GM12873 (cell line): ENCODE results near the gene WBP1L.

Experiments
- CTCF ChIP-seq: IDR thresholded peaks from 2 replicates; pipeline ENCODE4 v1.5.1; 2012; ENCODE audit warnings: low read depth, mild to moderate bottlenecking, moderate library complexity, low read length, control low read depth; ENCODE audit not compliant: insufficient read depth; ENCODE audit errors: missing control alignments

Gene WBP1L

DNA sequence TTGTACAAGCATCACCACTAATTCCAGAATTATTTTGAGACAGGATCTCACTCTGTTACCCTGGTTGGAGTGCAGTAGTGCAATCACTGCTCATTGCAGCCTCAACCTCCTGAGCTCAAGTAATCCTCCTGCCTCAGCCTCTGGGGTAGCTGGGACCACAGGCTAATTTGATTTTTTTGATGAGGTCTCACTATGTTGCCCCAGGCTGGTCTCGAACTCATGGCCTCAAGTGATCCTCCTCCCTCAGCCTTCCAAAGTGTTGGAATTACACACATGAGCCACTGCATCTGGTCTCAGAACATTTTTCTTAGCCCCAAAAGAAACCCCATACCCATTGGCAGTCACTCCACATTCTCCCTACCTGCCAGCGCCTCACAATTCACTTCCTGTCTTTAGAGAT lies 3.5 kb upstream of the WBP1L start:
- no peak for TF ChIP-seq CTCF

DNA sequence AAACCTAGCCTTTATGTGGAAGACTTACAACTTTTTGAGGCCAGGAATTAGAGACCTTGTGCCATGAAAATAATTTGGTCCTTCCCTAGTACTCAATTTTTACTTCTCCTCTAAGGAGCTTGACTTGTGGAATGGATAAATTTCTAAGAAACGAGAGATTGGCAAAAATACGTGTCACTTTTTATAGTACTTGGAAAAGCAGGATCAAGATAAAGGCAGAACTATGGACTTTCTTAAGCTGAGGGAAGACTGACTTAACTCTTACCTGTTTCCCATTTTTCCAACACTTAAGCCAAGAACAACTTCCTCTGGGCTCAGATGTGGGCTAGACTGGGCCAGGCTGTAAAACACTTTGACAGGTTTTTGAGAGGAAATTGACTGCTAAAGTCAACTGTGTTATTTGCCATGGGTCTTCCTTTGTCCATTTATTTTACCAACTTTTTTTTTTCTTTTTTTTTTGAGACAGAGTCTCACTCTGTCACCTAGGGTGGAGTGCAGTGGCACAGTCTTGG lies 2.0 kb upstream of the WBP1L start:
- TF ChIP-seq CTCF, result no peak

DNA sequence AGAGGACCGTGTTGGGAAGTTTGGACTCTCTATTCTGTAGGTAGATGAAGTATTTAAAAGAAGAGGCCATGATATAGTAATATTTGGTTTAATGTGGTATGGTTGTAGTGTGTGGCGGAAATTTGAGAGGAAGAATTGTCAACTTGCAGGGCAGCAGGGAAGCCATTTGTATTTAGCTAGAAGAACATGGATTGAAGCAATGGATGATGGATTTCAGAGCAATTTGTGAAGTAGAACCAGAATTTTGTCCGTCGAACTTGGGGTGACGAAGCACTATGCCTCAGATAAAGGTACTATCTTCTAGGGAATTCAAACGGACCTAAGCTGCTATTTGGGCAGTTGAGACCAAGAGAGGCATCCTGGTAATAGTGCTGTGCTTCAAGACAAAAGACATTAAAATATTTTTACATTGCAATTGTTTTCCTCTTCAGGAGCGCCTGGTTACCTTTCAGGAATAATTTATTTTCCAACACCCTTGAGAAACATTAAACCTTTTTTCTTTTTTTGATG lies 615 bp upstream of the WBP1L start:
- TF ChIP-seq CTCF, result no peak

DNA sequence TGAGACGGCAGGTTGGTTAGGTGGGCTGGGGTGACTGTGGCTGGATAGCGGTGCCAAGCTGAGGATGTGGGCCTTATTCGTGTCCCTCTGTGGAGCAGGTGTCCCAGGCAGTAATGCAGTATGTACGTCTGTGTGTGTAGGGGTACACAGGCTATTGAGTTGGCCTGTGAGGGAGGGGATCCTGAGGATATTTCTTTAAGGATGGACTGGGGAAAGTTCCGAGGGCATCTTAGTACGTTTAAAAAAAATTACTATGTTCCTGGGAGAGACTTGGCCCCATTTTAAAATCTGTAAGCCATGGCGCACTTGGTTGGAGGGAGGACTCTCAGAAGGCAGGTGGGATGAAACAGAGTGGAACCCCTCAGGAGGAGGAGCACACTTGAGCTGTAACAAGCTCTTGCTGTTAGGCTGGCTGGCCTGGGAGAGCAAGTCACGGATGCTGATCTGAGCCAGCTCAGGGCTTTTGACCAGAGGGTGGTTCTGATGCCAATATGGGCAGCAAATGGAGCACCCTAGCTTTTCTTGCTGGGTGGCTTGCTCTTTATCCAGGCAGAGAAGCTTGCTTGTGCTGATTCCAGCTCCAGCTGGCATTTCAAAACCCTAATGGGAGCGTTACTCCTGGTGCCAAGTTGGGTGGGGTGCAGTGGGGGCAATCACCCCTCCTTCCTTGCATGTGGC lies 765 bp downstream of the WBP1L start:
- TF ChIP-seq CTCF, result no peak

DNA sequence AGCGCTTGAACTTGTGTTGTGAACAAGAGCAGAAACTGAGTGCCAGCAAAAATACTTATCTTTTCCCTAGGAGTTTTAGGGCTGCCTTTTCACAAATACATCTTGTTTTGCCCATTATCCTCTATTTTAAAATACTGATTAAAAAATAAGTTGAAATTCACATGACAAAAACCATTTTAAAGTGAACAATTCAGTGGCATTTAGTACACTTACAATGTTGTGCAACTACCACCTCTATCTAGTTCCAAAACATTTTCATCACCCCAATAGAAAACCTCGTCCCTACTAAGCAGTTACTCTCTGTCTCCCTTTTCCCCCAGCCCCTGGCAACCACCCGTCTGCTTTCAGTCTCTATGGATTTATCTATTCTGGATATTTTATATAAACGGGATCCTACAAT lies 1.4 kb downstream of the WBP1L start:
- TF ChIP-seq CTCF, result no peak

DNA sequence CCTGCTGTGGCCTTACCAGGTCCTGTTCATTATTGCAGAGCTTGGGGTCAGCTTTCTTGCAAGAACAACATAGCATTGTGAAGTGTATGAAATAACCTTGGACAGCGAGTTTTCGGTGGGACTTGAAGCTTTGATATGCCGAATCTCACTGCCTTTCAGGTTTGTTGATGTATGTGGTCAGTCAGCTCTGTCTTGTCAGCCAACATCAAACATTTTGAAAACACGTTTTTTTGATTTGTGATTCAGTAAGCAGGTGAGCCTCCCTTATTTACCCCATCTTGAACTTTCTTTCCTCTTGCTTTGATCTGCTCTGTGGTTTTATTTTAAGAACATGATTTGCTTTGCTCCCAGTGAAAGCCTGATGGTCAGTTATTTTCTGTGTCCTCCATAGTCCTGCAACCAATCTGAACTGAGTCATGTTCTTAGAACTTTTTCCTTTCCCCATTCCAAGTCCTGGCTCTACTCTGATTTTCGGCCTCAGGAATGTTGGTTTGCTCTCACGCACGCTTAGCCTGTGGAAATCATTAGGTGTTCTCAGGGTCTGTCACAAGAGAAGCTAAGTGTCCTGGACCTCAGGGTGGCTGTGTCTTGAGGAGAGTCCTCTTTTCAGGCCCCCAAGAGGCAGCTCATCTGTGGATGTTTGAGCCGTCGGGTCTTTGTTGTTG lies 8.7 kb downstream of the WBP1L start:
- no peak for TF ChIP-seq CTCF

DNA sequence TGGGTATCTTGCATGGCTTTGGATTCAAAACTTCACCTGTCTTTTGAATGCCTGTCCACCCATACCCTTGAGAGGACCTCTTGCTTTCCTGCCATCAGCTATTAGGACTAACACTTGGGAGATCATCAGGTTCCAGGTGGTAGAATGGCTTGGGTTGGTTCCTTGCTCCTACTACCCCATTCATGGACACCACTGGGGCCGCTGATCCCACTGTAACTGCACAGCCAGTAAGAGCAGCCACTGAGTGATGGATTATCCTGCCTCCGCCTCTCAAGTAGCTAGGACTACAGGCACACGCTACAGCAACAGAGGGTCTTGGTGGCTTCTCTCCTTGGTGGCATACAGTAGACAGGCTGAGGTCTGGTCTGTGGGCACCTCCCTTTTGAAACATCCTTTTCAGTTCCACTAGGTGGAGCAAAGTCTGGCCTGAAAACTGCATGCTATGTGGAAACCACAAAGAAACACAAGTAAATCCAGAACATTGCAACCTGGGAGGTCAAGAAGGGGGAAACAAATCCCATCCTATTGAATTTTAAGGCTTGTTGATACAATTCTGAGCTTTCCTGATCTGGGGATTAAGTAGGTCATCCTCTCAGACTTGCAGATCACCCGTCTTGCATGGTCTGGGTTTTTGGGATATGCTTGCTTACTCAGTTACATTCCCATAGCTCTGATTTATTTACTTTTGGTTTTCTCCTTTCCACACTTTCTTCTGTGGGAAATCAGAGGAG lies 9.4 kb downstream of the WBP1L start:
- TF ChIP-seq CTCF, result peak; percentile 69
